AG10803 (cell line): ENCODE data around the gene ADAM23.

Source experiments
- DNase-seq: peaks from one replicate; pipeline ENCODE4 v3.0.0; 2010; ENCODE audit warnings: low read depth
- H3K4me3 ChIP-seq: 2 replicates; pipeline ENCODE4 v1.5.1; 2011; ENCODE audit warnings: mild to moderate bottlenecking, low read length, control low read depth
- CTCF ChIP-seq: conservative IDR thresholded peaks from 2 replicates; pipeline ENCODE4 v1.5.1; 2011; ENCODE audit warnings: mild to moderate bottlenecking, low read length, control low read depth, inconsistent platforms

The ADAM23 gene

GRCh38 chr2:206418968-206419367 lies 24.4 kb upstream of the ADAM23 start:
- H3K4me3 ChIP-seq: no peak overlapping the region
- DNase-seq: no peak
- no peak for TF ChIP-seq CTCF

- no peak for TF ChIP-seq CTCF
- H3K4me3 ChIP-seq: no peak overlapping the region
- no peak for DNase-seq
Observed at GRCh38 chr2:206420721-206421120, 22.6 kb upstream of the ADAM23 start.

GRCh38 chr2:206422493-206422892 lies 20.8 kb upstream of the ADAM23 start:
- no peak for TF ChIP-seq CTCF

GRCh38 chr2:206423147-206423546 lies 20.2 kb upstream of the ADAM23 start:
- no peak for TF ChIP-seq CTCF
- no peak overlapping the region for H3K4me3 ChIP-seq
- no peak for DNase-seq

More at GRCh38 chr2:206422493-206422892, 20.8 kb upstream of the ADAM23 start:
- no peak overlapping the region for H3K4me3 ChIP-seq
- DNase-seq: no peak

GRCh38 chr2:206424134-206424533 lies 19.2 kb upstream of the ADAM23 start:
- no peak overlapping the region for H3K4me3 ChIP-seq
- no peak for DNase-seq
- TF ChIP-seq CTCF: no peak

- H3K4me3 ChIP-seq: no peak overlapping the region
- no peak for TF ChIP-seq CTCF
- DNase-seq: no peak
Observed at GRCh38 chr2:206428783-206429182, 14.5 kb upstream of the ADAM23 start.

- no peak overlapping the region for H3K4me3 ChIP-seq
- no peak for TF ChIP-seq CTCF
- no peak for DNase-seq
Observed at GRCh38 chr2:206430452-206430851, 12.9 kb upstream of the ADAM23 start.
